Trophoblast cell (in vitro differentiated cells and primary cell): ENCODE measurements around the gene TNN.
A peak's percentile ranks its signal among the peaks of the same experiment; 100 is the strongest.

Experiments
- DNase-seq, 2 donors: peaks; one replicate each; pipeline ENCODE4 v3.0.0-alpha.2; 2016
- H2AFZ ChIP-seq: 2 replicates; pipeline ENCODE4 v1.6.1; 2013; ENCODE audit warnings: low read length, moderate library complexity, mild to moderate bottlenecking; ENCODE audit not compliant: insufficient read depth, poor library complexity
- H2AK5ac ChIP-seq: 2 replicates; pipeline ENCODE4 v1.6.1; 2013; ENCODE audit warnings: mild to moderate bottlenecking, low read length
- H2BK120ac ChIP-seq: 2 replicates; pipeline ENCODE4 v1.6.1; 2013; ENCODE audit warnings: low read length, mild to moderate bottlenecking, moderate library complexity; ENCODE audit not compliant: insufficient read depth, poor library complexity
- H2BK12ac ChIP-seq: 2 replicates; pipeline ENCODE4 v1.6.1; 2013; ENCODE audit warnings: mild to moderate bottlenecking, low read length, moderate library complexity
- H2BK5ac ChIP-seq: 2 replicates; pipeline ENCODE4 v1.6.1; 2013; ENCODE audit warnings: low read length, low read depth, moderate library complexity, mild to moderate bottlenecking; ENCODE audit not compliant: poor library complexity
- H3K14ac ChIP-seq: 2 replicates; pipeline ENCODE4 v1.6.1; 2013; ENCODE audit warnings: mild to moderate bottlenecking, low read length
- H3K18ac ChIP-seq: 2 replicates; pipeline ENCODE4 v1.6.1; 2013; ENCODE audit warnings: mild to moderate bottlenecking, low read length
- H3K23ac ChIP-seq: 2 replicates; pipeline ENCODE4 v1.6.1; 2013; ENCODE audit warnings: low read length
- H3K27ac ChIP-seq: 2 replicates; pipeline ENCODE4 v1.5.1; 2013; ENCODE audit warnings: low read depth, mild to moderate bottlenecking, inconsistent platforms, low read length, moderate library complexity
- H3K27me3 ChIP-seq: 2 replicates; pipeline ENCODE4 v1.6.1; 2013; ENCODE audit warnings: inconsistent platforms, mild to moderate bottlenecking, low read length, moderate library complexity; ENCODE audit not compliant: insufficient read depth
- H3K36me3 ChIP-seq, 2 experiments: 1 replicate in 1 of 2; 2 replicates in 1 of 2; pipeline ENCODE4 v1.6.1; 2013; ENCODE audit warnings: low read length in 2 of 2, mild to moderate bottlenecking in 2 of 2, moderate library complexity in 1 of 2; ENCODE audit not compliant: insufficient read depth in 2 of 2, control insufficient read depth in 1 of 2
- H3K4ac ChIP-seq: 2 replicates; pipeline ENCODE4 v1.6.1; 2013; ENCODE audit warnings: low read depth, mild to moderate bottlenecking, low read length, moderate library complexity
- H3K4me1 ChIP-seq, 2 experiments: 1 replicate in 1 of 2; 2 replicates in 1 of 2; pipeline ENCODE4 v1.6.1; 2013; ENCODE audit warnings: low read length in 2 of 2, mild to moderate bottlenecking in 2 of 2, moderate library complexity in 1 of 2; ENCODE audit not compliant: insufficient read depth in 2 of 2, control insufficient read depth in 1 of 2
- H3K4me2 ChIP-seq: 2 replicates; pipeline ENCODE4 v1.6.1; 2013; ENCODE audit warnings: inconsistent platforms, mild to moderate bottlenecking, low read length, moderate library complexity
- H3K4me3 ChIP-seq: 2 replicates; pipeline ENCODE4 v1.5.1; 2013; ENCODE audit warnings: mild to moderate bottlenecking, low read depth, low read length, inconsistent platforms
- H3K79me1 ChIP-seq: one replicate; pipeline ENCODE4 v1.6.1; 2013; ENCODE audit warnings: low read length
- H3K79me2 ChIP-seq: 2 replicates; pipeline ENCODE4 v1.6.1; 2013; ENCODE audit warnings: low read length, mild to moderate bottlenecking; ENCODE audit not compliant: control insufficient read depth, insufficient read depth, poor library complexity
- H3K9ac ChIP-seq: 2 replicates; pipeline ENCODE4 v1.6.1; 2013; ENCODE audit warnings: mild to moderate bottlenecking, low read length
- H3K9me3 ChIP-seq: 2 replicates; pipeline ENCODE4 v1.6.1; 2013; ENCODE audit warnings: low read depth, mild to moderate bottlenecking, control low read depth, inconsistent platforms, low read length; ENCODE audit not compliant: insufficient read depth
- H4K12ac ChIP-seq: 2 replicates; pipeline ENCODE4 v1.6.1; 2013; ENCODE audit warnings: low read depth, mild to moderate bottlenecking, low read length, moderate library complexity
- H4K8ac ChIP-seq: 2 replicates; pipeline ENCODE4 v1.6.1; 2013; ENCODE audit warnings: low read depth, mild to moderate bottlenecking, low read length, moderate library complexity
- H4K91ac ChIP-seq: one replicate; pipeline ENCODE4 v1.6.1; 2013; ENCODE audit warnings: low read depth, mild to moderate bottlenecking, low read length, moderate library complexity
- WGBS: extraction: QIAGEN DNeasy Blood & Tissue Kit; methylation state at CpG from one replicate; pipeline ENCODE4 v1.1.7; 2013; ENCODE audit warnings: missing lambda C conversion rate; ENCODE audit not compliant: insufficient read length, insufficient coverage; ENCODE audit errors: extremely low coverage; 5-methylcytosine and 5-hydroxymethylcytosine counted together

The TNN gene

DNA sequence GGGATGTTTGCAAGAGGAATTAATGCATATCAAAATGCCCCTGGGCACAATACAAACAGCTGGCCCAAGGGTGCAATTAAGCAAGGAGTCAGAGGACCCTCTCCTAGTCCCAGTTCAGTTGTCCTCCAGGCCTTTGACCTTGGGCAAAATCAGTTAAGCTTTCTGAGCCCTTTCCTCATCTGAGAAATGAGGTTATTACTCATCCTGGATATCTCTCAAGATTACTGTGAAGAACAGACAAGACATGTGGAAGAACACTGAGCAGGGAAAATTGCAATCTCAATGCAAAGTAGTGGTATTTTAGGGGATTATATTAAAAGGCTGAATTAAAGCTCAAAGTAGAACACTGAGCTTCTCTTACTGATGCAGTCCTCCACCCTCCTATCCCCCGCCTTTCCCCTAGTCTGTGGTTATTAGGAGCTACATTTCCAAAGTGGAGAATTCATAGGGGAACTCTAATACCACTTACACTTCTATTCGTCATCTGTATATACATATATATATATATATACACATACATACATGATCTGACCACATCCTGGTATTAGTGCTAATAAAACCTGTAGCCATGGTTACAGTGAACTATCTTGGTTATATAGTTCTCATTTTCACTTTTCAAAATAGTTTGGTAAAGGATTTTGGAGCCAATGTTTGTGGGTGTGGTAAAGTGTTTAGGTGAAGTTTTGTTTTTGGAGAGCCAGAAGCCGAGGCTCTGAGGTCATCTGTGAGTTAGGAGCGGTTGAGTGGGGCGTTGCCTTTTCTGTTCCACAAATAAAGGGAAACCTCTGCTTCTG lies 106.9 kb downstream of the TNN start:
- no peak for DNase-seq
- H3K23ac ChIP-seq = no peak overlapping the region
- no peak overlapping the region for H4K12ac ChIP-seq
- H2BK5ac ChIP-seq = no peak overlapping the region
- H3K4ac ChIP-seq = no peak overlapping the region
- H3K79me2 ChIP-seq = peaks cover 2% of the 10 kb centered on the region
- H3K36me3 ChIP-seq = peaks cover 9 to 23% of the 10 kb centered on the region in 2 experiments
- no peak overlapping the region for H3K9ac ChIP-seq
- H2AK5ac ChIP-seq = no peak overlapping the region
- H3K18ac ChIP-seq = no peak overlapping the region
- H4K8ac ChIP-seq = no peak overlapping the region
- no peaks in the 10 kb centered on the region for H3K27me3 ChIP-seq
- no peaks in the 10 kb centered on the region for H3K9me3 ChIP-seq
- H3K4me1 ChIP-seq = peaks cover 4 to 15% of the 10 kb centered on the region in 2 experiments
- no peak overlapping the region for H4K91ac ChIP-seq
- WGBS = no CpG with 5 or more reads among the region's 5 CpGs
- H3K27ac ChIP-seq = no peak overlapping the region
- peaks cover 5% of the 10 kb centered on the region for H3K79me1 ChIP-seq
- no peak overlapping the region for H2AFZ ChIP-seq
- no peak overlapping the region for H3K4me3 ChIP-seq
- H3K4me2 ChIP-seq = no peak overlapping the region
- no peak overlapping the region for H2BK12ac ChIP-seq
- no peak overlapping the region for H3K14ac ChIP-seq
- H2BK120ac ChIP-seq = no peak overlapping the region

GRCh38 chr1:175176246-175176645 lies 108.6 kb downstream of the TNN start:
- Histone ChIP-seq H2BK120ac (no peak overlapping the region), H2BK12ac (no peak overlapping the region), H3K14ac (no peak overlapping the region), H3K79me2 (peaks cover 2% of the 10 kb centered on the region), H2BK5ac (no peak overlapping the region), H3K27me3 (no peaks in the 10 kb centered on the region), H3K4me1 (peaks cover 7 to 8% of the 10 kb centered on the region in 2 experiments), H3K4me3 (no peak overlapping the region), H3K9ac (no peak overlapping the region), H3K18ac (no peak overlapping the region), H4K91ac (no peak overlapping the region), H3K36me3 (peaks cover 6 to 16% of the 10 kb centered on the region in 2 experiments), H3K23ac (no peak overlapping the region), H3K4ac (no peak overlapping the region), H4K8ac (no peak overlapping the region), H3K27ac (no peak overlapping the region), H3K79me1 (peaks cover 5% of the 10 kb centered on the region), H4K12ac (no peak overlapping the region), H2AFZ (no peak overlapping the region), H3K4me2 (no peak overlapping the region), H3K9me3 (no peaks in the 10 kb centered on the region), H2AK5ac (no peak overlapping the region)
- no peak for DNase-seq
- WGBS = no CpG with 5 or more reads among the region's 1 CpG

GRCh38 chr1:175178056-175178455 lies 110.4 kb downstream of the TNN start:
- Histone ChIP-seq H2AK5ac (no peak overlapping the region), H3K18ac (peak overlapping the region; percentile 77), H3K27ac (peak overlapping the region; percentile 2), H3K79me1 (peaks cover 5% of the 10 kb centered on the region), H2AFZ (no peak overlapping the region), H4K12ac (no peak overlapping the region), H2BK5ac (peak overlapping the region; percentile 26), H3K9me3 (no peaks in the 10 kb centered on the region), H3K4ac (no peak overlapping the region), H3K4me3 (no peak overlapping the region), H3K79me2 (peaks cover 4% of the 10 kb centered on the region), H3K27me3 (no peaks in the 10 kb centered on the region), H4K8ac (peak overlapping the region; percentile 22), H3K14ac (no peak overlapping the region), H3K23ac (no peak overlapping the region), H2BK12ac (no peak overlapping the region), H3K4me1 (peaks cover 7 to 8% of the 10 kb centered on the region in 2 experiments), H4K91ac (peak overlapping the region; percentile 23), H3K4me2 (no peak overlapping the region), H3K36me3 (peaks cover 8 to 17% of the 10 kb centered on the region in 2 experiments), H2BK120ac (no peak overlapping the region), H3K9ac (no peak overlapping the region)
- DNase-seq = peak in 1 of 2 donors; percentile 36
- no CpG with 5 or more reads among the region's 1 CpG for WGBS

- Histone ChIP-seq H3K4me1 (peaks cover 7 to 8% of the 10 kb centered on the region in 2 experiments), H4K91ac (no peak overlapping the region), H3K18ac (no peak overlapping the region), H3K79me2 (peaks cover 4% of the 10 kb centered on the region), H3K23ac (no peak overlapping the region), H2BK5ac (no peak overlapping the region), H3K4ac (no peak overlapping the region), H3K9me3 (no peaks in the 10 kb centered on the region), H3K27ac (no peak overlapping the region), H4K12ac (no peak overlapping the region), H3K4me3 (no peak overlapping the region), H2AK5ac (no peak overlapping the region), H4K8ac (no peak overlapping the region), H3K14ac (no peak overlapping the region), H3K79me1 (peaks cover 5% of the 10 kb centered on the region), H2BK12ac (no peak overlapping the region), H3K36me3 (peaks cover 10 to 17% of the 10 kb centered on the region in 2 experiments), H3K27me3 (no peaks in the 10 kb centered on the region), H3K4me2 (no peak overlapping the region), H3K9ac (no peak overlapping the region), H2BK120ac (no peak overlapping the region), H2AFZ (no peak overlapping the region)
- peak; percentile 77 to 93 for DNase-seq
- no CpG with 5 or more reads among the region's 3 CpGs for WGBS
These were observed 110.8 kb downstream of the TNN start for GRCh38 chr1:175178456-175178855.
